ENCODE data around the gene INPP5B.
"Not testable (repeated sequence)": the region's sequence is repeated elsewhere in the genome, so short reads cannot be mapped to it uniquely, and the experiment has no call there.

The INPP5B gene

DNA sequence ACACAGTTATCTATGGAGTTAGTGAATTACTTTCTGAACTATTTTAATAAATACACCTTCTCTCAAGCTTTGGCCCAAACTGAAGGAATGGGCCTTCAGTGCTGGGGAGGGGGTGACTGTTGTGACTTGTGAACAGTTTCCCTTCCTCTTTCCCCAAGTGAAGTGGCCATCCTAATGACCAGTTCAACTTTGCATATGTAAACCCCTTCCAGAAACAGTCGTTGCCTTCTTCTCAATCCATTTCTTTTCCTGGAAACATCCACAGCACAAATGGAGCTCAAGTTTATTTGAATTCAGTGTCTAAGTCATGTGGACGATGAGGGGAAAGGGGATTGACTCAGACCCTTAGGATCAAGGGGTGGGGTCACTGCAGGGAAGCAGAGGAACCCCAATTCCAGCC is 1.3 kb upstream of the INPP5B start:
- DNase-seq (ENCODE audit: low read depth in 2 of 3, low spot score in 1 of 3) = no peak

DNA sequence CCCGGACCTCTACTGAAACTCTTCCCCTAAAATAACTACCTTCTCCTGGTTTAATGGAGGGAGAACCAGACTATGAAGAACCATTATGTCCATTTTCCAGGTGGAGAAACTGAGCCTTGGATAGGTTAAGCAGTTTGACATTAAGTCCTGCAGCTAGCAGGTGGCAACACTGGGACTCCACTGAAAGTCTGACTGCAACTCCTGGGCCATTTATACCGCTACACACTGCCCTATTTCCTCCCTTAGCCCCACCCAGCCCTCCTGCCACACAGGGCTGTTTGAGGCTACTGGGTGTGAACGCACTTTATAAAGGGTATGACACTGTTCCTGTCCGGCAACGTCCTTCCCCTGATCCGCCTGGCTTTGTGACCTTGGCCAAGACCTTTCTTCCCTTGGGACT is 511 bp upstream of the INPP5B start:
- DNase-seq (ENCODE audit: low read depth in 2 of 3, low spot score in 1 of 3) = no peak

DNA sequence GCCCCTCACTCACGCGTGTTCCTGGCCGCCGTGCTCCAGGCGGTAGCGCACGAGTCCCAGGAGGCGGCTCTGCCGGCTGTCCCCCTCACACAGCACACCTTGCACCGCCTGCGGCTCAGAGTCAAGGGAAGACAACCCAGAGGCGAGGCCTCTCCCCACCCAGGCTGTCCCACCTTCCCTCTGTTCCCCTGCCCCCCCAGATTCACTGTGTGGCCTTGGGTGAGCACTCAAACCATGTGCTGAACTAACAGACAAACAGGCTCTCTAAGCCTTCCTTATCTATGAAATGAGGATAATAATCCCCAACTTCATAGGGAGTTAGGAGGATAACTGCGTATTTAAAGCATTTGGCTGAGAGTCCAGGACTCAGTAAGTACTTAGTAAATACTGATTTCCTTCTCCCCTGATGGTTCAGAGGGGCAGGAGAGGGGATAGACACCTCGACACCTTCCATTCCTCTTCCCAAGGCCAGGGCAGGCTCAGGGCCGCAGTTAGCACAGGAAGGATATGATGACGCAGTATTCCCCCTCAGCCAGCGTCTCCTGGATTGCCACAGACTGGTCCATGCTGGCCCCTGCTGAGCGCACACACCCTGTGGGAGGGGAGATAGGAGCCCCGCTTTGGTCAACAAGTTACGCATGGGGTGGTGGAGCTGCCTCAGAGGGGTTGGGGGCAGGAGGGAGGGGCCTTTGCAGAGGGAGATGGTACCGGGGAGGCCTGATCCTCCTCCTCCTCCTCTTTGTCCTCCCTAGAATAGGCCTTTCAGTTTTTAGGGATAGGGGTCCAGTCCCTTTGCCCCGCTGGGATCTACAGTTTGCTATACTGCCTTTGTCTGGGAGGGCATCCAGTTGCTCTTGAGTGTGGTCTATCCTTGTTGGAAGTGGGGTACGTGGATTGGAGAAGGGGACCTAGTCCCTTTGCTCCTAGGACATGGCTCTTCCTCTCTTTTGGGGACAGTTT is 830 bp downstream of the INPP5B start:
- no peak for DNase-seq (ENCODE audit: low read depth in 2 of 3, low spot score in 1 of 3)

DNA sequence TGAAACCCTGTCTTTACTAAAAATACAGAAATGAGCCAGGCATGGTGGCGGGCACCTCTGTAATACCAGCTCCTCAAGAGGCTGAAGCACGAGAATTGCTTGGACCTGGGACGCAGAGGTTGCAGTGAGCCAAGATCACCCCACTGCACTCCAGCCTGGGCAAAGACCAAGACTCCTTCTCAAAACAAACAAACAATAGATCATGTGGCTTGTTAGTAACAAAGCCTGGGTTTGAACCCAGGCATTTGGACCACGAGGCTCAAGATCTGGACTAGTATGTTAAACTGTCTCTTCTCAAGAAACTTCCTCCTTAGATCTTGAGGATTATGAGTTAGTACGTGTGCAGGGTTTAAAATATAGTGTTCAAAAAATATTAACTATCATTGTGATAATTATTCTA is 1.6 kb downstream of the INPP5B start:
- DNase-seq (ENCODE audit: low read depth in 2 of 3, low spot score in 1 of 3) = no peak

GRCh38 chr1:37944816-37945215 is 2.0 kb downstream of the INPP5B start:
- no peak for DNase-seq (ENCODE audit: low read depth in 2 of 3, low spot score in 1 of 3)

DNA sequence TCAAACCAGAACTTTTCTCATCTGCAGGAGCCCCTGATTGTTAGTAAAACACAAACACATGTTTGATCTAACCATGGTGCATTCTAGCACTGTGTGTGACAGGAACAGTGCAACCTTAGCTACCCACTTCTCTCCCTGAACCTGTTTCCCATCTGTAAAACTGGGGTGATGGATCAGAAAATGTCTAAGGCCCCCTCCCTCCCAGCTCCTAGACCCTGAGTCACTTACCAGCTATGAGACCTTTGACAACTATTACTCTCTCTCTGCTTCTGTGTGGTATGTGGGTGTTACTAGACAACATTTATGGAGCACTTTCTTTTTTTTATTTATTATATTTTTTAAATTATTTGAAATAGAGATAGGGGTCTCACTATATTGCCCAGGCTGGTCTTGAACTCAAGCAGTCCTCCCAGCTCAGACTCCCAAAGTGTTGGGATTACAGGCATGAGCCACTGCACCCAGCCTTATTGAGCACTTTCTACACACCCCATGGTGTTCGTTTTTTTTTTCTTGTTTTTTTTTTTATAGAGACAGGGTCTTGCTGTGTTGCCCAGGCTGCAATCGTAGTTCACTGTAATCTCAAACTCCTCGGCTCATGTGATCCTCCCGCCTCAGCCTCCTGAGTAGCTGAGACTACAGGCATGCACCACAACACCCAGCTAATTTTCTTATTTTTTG is 2.6 kb downstream of the INPP5B start:
- DNase-seq (ENCODE audit: low read depth in 2 of 3, low spot score in 1 of 3) = no peak

- no peak for DNase-seq (ENCODE audit: low read depth in 2 of 3, low spot score in 1 of 3)
Observed at GRCh38 chr1:37940299-37940947, 6.4 kb downstream of the INPP5B start.

DNA sequence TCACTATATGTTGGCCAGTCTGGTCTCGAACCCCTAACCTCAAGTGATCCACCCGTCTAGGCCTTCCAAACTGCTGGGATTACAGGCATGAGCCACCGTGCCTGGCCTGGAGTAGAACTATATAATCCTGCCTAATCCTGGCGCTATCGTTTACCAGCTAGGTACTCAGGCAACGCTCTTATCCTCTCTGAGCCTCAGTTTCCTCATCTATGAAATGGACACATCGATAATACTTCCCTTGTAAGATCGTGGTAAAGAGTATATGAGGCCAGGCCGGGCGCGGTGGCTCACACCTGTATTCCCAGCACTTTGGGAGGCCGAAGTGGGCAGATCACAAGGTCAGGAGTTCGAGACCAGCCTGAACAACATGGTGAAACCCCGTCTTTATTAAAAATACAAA is 10.1 kb downstream of the INPP5B start:
- not testable (repeated sequence) for DNase-seq (ENCODE audit: low read depth in 2 of 3, low spot score in 1 of 3)

DNA sequence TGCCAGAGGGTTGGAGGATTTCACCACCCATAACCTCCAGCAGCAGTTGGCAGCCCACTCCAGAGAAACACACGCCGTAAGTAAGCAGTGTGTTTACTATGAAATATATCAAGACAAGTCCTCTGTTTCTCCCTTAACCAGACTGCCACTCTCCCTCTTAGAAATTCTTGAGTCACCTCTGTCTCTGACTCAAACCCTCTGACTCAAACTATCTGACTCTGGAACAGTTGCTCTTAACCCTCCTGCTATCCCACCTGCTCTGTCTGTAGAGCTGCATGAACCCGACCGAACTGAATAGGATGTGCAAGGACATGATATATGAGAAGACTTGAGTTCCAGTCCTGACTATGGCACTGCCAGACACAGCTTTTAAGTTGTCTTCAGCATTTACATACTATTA is 14.1 kb downstream of the INPP5B start:
- DNase-seq (ENCODE audit: low read depth in 2 of 3, low spot score in 1 of 3) = no peak

GRCh38 chr1:37931361-37932158 is 15.3 kb downstream of the INPP5B start:
- DNase-seq (ENCODE audit: low read depth in 2 of 3, low spot score in 1 of 3) = peak; percentile 93 to 97 (median 97)

- no peak for DNase-seq (ENCODE audit: low read depth in 2 of 3, low spot score in 1 of 3)
Observed at GRCh38 chr1:37931102-37931360, 15.8 kb downstream of the INPP5B start.

DNA sequence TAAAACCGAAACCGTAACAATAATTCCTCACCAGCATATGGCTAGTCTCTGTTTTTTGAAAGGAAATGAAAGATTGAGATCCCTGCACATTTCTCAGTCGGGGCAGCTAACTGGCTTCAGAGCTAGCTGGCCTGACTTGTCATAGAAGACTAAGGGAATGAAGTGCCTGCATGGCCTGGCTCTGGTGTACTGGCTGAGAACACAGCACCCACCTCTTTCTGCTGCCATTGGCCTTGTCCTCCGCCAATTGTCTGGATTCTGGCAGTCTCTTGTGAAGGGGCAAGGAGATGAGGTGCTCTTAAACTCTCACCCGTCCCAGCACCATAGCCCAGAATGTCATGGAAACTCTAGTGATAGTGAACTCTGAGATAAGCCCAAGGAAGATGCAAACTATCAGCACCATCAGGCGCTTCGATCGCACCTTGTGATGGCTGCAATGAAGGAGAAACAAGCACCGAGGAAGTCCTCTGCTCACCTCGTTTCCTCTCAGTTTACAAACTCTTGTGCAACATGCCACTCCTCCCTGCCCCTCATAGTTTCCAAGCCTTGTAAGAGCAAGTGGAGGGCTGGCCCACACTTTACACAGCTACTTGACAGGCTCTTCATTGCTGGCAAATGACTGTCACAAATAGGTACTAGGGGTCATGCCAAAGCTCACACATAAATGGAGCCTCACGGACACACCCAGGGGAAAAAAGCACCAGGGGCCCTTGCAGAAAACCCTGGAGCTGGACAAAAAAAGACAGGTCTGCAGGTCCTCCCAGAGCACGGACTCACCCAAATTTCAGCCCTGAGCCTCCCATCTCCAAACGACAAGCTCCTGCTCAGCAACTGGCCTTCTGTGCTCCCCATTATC is 16.4 kb downstream of the INPP5B start:
- peak in 1 of 3 donors; percentile 19 for DNase-seq (ENCODE audit: low read depth in 2 of 3, low spot score in 1 of 3)

DNA sequence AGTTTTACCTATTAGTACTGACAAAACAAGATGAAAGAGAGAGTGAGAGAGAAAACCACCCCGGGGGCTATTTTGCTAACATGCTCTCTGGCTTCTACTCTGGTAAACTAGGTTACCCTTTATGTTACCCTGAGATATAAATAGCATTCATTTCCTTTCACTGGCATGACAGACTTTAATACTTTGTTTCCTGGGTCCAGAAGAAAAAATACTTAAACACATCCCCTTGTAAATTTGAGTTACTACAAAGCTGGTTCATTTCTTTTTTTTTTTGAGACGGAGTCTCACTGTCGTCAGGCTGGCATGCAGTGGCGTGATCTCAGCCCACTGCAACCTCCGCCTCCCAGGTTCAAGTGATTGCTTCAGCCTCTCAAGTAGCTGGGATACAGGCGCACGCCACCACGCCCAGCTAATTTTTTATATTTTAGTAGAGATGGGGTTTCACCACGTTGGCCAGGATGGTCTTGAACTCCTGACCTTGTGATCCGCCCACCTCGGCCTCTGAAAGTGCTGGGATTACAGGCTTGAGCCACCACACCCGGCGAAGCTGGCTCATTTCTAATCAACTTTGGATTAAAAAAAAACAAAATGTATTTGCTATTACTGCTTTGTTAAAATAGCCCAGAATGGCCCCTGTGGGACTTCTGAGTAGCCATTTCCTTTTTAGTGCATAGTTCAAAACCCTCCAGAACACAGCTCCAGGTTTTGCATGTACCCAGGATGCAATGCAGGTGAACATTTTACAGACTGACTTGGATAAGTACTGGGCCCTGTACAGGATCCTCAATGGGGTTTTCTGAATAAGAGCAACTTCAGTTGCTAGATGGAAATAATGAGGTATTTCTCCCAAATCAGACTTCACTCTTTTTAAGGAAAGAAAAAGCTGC is 20.6 kb downstream of the INPP5B start:
- DNase-seq (ENCODE audit: low read depth in 2 of 3, low spot score in 1 of 3) = no peak

DNA sequence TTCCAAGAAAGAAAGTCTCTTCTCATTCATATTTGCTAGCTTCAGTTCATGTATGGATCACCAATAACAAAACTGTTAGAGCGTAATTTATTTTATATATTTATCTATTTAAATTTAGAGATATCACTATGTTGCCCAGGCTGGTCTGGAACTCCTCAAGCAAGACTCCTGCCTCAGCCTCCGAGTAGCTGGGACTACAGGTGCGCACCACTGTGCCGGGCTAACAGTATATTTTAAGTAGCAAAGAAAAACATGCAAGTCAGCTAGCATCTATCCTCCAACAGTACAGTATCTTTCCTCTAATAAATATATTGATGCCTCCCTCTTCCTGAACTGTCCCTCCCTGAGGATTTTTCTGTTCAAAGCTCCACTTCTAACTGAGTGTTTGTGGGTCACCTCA is 21.5 kb downstream of the INPP5B start:
- DNase-seq (ENCODE audit: low read depth in 2 of 3, low spot score in 1 of 3) = no peak

DNA sequence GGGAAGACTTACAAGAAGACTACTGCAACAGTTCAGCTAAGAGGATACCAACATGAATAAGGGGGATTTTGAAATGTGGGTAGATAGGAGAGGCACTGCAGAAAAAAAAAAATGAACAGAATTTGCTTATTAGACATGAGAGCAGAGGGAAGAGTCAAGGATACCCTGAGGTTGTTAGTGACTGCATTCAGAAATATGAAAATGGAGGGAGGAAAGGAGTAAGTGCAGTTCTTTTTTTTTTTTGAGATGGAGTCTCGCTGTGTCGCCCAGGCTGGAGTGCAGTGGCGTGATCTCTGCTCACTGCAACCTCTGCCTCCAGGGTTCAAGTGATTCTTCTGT is 23.3 kb downstream of the INPP5B start:
- DNase-seq (ENCODE audit: low read depth in 2 of 3, low spot score in 1 of 3) = no peak

DNA sequence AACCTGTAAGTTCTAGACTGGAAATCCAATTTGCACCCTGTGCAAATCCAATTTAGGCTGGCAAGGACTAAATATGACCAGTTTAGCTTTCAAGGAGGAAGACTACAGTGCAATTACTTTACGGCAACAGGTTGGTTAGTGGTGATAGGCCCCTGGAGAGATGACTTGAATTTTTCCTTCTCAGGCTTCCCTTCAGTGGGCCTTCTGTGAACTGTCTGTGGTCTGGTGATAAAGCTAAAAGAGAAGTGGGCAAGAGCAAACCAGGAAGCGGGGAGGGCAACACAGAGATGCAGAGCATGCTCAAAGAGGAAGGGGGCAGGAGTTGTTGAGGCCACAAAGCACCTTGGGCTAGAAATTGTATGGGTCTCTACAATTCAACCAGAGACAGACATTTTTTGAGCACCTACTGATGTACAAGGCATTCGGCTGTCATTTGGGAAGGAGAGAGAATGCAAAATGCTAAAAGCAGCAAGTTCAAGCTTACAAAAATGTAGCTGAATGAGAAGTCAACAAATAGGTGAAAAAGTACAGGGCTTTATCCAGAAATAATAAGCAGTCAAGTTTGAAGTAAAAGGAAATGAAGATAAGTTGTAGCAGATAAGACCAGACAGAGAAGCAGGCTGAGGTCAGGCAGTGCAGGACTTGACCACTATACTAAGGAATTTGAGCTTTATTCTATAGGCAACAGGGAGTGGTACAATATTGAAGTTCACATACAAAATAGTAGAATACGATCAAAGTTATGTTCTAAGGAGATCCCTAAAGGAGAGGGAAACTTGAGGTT is 23.9 kb downstream of the INPP5B start:
- no peak for DNase-seq (ENCODE audit: low read depth in 2 of 3, low spot score in 1 of 3)

- DNase-seq (ENCODE audit: low read depth in 2 of 3, low spot score in 1 of 3) = no peak
Observed at GRCh38 chr1:37919277-37919676, 27.6 kb downstream of the INPP5B start.

GRCh38 chr1:37915476-37916093 is 31.3 kb downstream of the INPP5B start:
- DNase-seq (ENCODE audit: low read depth in 2 of 3, low spot score in 1 of 3) = no peak
